Measurements from ENCODE around the gene RIMBP2.

DNA sequence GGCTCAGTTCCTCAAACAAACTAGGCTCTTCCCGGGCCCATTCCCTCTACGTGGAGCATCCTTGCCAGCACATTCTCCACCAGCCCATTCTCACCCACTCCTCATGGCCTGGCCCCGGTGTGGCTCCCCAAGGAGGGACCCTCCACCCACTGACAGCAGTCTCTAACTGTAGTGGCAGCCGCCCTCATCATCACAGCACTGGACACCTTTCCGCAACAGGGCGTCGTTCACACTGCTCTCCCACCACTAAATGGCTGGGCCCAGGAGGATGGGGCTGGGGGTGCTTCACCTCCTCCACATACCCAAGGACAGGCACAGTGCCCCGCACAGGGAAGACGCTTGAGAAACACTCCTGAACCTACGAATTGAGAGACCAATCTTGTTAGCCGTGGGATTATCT is 123.0 kb downstream of the RIMBP2 start:
- TF ChIP-seq POLR2A (IDR thresholded peaks at IDR 0.05; ENCODE audit: low read depth, low read length) (no peak), POLR2AphosphoS5 (IDR thresholded peaks at IDR 0.05; ENCODE audit: low read depth, low read length) (no peak)

Measured in GM12892 (cell line).